Astrocyte of the hippocampus (primary cell): Measurements from ENCODE around the gene PTPRC.

ENCODE experiments used
- DNase-seq: peaks from one replicate; pipeline ENCODE4 v3.0.0; 2011; ENCODE audit warnings: low read depth, low spot score

Gene PTPRC

DNA sequence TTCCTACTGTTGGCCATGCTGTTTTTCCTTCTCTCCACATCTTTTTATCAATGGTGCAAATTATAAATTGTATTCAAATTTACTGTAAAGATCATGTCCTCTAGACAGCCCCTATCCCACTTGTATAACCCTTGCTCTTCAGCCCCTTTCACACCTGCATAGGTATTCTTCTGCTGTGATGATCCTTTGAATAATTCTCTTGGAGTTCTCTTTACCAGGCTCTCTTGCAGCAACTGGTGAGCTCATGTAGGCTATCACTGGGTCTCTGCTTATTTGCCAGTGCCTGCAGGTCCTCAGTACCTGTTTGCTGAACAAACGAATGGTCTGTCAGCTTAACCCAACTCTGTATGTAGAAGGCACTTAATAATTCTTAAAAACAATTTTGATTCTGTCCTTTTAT, 8.2 kb downstream of the PTPRC start:
- DNase-seq, result no peak

DNA sequence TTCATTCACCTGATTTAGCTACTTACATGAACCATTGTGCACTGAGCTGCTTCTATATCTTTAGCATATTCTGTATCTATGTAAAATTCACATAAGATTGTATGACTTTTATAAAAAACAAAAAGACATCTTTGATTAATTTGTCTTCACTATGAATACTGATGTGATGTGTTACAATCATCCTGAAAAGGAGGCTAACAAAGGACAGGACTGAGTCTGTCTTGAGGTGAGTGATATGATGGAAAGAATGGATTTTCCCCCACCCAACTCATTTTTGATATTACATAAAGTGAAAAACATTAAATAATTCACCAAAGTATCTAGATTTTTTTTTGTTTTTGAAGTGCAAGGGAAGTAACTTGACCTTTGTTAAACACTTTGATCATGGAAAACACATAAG, 9.8 kb downstream of the PTPRC start:
- no peak for DNase-seq

DNA sequence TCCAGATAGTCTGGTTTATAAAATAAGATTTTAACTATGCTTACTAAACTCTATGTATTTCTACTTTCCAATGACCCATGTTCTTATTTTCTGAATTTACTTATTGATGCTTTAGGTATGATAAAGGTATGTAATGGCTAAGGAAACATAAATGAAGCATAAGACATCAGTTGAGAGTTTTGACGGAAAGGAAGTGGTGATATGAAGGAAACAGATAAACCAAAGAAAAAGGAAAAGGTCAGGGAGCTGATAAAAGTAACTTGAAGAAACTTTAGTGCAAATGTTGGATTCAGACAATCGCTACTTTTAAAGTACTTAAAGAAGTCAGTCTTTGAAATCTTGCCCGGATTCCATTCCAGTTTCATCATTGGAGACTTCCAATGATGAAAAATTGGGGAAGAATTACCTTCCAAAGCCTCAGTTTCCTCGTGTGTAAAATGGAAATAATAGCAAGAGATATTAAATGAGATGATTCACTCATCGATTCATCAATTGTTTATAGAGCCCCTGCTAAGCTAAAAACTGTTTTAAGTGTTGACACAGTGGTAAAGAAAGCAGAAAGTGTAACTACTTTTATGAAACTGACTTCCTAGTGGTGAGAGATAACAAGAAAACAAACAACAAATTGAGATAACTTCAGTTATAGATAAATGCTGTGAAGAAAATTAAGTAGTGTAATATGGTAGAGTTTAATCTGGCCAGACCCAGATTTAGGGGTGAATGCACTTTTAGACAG, 10.6 kb downstream of the PTPRC start:
- no peak for DNase-seq

DNA sequence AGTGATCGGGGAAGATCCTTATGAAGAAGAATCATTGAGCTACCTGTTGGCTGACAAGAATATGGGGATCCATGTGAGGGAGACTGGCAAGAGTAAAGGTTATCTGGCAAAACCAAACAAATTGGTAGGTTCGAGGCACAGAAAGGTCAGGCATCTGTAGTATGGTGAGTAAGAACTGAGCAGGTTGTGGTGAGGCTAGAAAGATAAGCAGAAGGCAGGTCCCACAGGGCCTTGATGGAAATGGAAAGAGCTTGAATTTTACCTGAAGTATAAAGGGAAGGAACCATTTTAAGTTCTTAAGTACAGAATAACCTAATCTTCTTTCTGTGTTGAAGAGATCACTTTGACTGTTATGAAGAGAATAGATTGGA, 11.1 kb downstream of the PTPRC start:
- DNase-seq, result no peak

DNA sequence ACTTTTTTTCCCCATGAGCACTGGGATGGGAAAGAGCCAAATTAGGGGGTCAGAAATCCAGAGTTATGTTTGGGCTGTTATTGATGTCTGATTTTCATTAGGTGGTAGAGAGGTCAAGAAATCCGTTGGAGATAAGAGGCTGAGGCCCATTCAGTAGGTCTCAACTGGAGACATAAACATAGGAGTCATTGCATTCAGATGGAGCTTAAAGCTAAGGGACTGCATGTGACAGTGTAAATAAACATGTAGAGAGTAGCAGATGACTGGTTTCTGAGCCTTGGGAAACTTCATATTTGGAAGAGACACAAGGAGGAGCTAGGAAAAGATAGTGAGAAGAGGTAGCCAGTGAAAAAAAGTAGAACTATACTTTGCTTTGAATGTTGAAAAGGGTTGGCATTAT, 11.7 kb downstream of the PTPRC start:
- no peak for DNase-seq

DNA sequence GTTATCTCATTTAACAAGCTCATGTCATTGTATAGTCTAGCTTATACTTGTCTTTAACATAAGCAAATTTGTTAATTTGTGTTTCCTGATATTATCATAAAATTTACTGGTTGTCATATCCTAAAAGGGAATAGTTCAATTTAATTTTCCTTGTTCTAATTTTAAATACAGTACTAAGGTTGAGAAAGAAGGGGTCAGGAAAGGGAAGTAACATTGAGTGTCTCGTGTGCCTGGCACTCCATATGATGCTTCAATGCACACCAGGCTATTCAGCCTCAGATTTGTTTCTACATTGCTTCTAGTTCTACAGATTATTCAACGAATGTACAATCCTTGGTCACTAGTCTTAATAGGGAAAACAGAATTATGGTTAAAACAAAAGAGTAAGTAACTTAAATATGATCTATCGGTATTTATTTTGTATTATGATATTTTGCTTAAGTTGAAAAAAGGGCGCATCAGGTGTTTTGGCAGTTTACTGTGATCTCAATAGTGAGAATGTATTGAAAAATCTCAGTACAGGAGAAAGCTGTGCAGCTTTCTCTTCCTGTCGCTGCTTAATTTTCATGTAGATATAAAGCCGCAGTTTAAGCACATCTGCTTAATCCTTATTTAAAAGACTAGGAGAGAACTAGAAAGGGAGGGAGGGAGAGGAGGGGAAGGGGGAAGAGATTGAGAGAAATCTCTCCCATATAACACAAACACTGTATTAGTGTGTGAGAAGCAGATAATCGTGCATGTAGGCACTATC, 13.0 kb downstream of the PTPRC start:
- no peak for DNase-seq

DNA sequence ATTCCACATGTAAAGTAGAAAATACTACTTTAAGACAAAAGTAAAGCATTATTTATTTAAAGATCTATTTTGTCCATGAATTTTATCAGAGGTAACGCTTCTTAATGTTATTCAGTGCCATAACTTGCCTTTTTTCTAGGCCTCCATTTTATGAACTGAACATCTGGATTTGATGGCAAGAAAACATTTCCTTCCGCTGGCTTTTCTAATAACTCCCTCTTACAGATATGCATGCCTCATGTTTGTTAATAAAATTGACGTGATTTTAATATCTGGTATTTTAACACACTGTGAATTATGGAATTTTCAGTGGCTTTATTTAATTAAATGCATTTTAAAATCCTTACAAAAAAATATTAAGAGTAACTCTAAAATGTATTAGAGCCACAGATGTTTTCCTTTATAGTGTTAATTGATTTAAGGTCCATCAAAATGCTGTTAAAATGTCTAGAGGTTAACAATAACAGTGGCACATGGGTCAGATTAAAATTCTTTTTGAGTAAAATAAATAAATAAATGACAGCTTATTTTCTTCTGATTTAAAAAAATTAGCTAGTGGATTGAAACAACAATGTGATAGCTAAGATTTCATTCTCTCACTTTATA, 15.1 kb downstream of the PTPRC start:
- no peak for DNase-seq

DNA sequence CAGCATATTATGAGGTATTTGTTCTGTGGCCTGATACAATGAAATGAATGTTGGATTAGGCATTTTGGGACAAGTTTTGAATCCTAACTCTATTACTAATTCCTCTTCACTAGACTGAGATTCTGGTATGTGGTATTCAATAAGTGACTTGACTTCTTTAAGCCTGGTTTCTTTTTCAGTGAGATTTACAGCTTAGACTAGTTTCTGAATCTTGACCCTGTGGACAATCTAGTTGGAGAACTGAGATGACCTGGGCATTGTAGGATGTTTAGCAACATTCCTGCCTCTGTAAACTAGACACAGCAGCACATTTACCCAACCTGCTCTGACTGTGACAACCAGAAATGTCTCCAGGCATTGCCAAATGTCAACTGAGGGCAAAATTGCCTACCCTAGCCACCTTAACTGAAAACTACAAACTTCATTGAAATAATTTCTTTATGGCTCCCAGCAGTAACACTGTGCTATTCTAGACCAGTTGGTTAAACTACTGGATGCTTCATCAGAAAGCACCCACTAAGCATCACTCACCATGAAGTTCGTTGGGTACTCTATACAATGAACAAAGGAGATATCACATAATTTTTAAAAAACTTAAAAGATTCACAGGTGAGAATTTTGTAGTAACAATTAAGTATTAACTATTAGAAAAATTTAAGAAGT, 16.8 kb downstream of the PTPRC start:
- peak; percentile 49 for DNase-seq

DNA sequence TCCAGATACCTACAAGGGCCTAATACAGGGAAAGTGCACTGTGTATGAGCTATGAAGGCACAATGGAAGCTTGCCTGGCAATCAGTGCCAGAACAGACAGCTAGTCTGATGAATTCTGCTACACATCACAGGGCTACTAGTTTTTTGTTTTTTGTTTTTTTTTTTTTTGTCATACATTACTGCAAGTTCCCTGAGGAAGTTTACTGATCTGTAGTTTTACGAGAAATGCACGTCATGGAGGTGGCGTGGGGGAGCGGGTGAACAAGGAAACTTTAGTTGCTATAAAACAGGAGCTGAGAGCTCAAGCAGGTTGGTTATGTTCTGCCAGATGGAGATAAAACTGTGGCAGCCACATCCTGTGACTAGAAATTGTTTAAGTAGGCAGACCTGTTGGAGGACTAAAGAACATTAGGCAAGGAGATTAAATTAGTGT, 17.7 kb downstream of the PTPRC start:
- no peak for DNase-seq

DNA sequence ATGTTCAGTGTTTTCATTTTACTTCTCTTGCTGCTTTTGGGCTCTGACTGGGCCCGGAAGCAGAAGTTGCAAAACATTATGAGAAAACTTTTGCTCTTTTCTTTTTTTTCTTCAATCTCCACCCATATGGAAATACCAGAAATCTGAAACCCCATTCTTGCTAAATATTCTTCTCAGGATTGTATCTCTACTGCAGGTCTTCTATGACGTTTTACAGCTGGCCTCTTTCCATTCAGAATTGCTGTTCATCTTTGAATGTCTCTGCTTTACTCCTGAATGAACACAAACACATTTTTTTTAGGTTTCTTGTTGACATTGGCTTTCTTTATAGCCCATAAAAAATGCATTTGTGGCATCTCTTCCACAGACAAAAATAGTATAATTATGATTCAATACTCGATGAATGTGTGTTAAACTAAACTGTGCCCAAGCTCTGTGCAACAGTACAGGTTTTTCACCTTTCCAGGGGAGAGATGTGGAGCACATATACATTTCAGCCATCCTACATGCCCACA, 18.8 kb downstream of the PTPRC start:
- peak; percentile 84 for DNase-seq

DNA sequence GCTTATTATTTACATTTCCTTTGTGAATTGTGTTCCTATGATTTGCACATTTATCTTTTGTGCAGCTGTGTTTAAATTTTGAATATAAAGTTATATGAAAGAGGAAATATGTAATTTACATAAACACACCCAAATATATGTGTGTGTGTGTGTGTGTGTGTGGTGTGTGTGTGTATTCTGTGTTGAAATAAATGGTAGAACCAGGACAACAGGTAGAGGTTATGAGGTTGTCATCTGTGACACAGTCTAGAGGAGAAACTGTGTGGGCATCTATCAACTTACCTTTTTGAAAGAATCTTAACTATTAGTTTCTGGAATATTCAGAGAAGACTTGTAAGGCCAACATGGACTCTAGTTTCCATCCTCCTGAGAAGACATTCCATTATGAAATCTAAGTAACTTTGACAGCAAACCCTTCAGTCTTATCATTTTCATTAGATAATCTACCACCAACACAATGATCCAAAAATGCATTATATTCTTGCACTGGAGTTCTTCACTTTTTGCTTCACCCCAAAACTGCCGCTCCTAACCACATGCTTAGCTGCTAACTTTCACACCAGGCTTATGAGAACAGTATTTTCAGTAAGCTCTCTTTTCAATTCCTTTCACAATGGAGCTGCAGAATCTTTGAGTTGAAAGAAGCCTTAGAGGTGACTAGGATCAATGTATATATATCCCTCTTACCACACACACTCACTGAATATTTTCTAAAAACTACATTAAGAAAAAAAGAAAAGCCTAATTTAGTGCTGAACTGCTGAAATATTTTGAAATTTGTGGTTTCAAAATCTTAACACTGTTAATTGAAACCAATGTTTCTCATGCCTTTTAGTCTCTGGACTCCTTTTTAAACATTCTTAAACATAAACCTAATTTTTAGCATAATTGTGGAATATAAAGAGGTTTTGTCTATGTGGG, 21.8 kb downstream of the PTPRC start:
- DNase-seq, result no peak

DNA sequence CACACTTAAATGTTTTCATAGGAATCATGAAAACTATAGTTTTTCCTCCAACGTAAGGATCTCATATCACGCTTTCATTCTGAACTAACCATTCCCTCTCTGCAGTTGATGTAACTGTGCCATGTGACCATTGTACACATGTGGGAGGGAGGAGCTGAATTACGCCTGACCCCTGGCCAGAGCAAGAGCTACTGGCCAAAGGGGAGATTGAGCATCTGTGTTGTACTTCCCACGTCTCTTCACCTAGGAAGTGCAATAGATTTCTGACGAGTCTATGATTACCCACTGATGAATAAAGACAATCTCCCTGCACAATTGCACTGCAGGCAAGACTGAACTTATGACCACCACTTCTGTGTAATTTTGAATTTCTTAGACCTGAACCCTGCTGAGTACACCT, 24.0 kb downstream of the PTPRC start:
- DNase-seq, result no peak

DNA sequence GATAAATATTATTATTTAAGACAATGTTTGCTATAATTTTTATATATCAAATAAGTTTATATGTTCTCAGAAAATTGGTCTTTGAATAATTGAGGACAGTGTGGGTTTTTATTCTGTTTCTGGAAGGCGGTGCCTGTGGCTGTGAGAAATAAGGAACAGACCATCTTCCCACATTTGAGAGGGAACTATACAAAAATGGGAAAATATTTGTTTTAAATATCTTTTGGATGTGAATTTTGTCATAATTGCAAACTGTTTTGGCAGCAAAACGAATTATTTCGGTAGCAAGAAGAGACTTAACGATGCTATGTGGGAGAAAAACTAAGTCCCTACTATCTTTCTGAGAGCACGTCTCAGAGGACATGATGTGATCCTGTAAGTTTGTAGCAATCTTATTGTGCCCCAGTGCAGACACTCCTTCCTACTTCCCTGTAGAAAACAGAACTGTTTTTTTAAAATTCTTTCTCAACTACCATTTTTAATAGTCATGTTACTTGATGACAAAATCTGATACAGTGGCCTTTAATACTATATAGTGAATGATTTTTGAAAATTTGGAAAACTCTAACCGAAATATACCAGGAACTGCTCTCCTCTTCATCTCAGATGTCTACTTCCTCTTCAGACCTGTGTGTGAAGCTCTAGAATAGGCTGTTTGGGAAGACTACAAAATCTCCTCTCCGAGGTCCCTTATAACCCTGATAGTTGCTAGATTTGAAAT, 25.4 kb downstream of the PTPRC start:
- DNase-seq, result no peak

DNA sequence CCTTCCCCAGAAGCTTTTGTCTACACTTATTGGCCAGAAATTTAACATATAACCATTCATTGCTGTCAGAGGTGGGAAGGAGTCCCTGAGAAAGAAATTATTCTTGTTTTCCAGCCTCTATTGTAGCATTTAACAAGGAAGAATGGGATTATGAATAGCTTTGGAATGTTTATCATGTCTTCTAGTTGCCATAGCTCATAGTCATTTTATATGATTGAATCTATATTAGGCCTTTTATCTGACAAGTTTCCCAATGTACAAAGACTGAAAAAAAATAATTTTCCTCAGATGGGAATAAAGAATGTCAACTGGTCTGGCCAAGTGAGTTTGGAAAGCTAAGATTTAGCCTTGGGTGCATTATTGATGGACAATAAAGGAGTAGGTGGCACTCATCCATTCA, 28.3 kb downstream of the PTPRC start:
- no peak for DNase-seq

DNA sequence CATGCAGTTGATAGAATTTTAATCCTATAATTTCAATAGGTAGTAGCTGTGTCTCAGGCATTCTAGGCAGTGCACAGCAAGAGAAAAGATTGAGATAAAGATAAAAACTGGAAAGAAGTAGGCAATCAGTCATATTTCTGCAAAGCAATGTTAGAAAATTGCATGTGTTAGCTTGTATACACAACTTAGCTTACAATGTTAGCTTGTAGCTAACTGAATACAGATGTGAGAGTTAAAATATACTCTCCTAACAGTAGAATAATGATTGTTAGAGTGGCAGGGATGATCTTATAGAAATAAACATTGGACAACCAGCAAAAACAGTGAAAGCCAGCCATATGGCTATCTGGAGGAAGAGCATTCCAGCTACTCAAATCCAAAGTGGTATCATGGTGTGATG, 29.0 kb downstream of the PTPRC start:
- no peak for DNase-seq

DNA sequence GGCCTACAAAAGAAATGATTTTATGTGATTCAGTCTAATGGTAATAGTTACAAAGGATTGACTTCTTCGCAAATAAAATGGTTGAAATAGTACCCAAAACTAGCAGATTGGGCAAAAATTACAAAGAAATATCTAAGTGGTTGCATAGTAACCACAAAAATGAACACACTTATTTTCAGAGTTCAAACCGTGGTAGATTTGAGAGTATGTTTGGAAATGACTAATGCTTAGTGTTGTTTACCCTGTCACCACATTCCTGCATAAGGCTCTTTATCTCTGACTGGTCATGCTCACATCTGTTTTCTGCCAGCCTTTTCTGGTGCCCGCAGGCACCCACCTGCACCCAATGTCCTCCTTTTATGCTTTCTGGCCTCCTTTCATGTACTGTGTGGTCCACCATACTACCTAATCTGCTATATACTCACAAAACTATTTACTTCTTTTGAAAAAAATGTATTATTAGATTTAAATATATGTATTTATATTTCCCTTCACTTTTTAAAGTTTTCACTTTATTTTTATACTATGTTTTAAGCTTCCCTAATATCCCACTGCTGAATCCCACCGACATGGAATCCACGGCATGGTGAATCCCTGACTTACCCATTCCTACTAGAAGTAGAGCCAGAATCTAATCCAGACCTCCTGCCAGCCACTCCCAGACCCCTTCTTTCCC, 30.3 kb downstream of the PTPRC start:
- DNase-seq, result peak; percentile 89

DNA sequence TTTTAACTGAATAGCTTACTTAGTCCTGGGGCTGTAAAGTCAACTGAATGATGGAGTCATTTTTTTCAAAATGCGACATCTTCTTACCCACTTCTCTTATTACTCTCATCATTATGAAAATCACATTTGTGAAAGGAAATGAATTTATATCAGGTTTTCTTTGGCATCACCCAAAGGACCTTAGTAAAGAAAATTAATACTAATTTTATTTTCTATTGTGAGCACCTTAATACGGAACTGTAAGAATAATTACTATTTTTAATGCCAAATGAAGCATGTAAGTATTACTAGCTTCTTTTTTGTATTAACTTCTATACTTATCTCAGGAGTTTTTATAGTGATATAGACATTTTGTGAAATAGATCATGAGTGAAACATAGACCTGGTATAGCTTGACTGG, 30.9 kb downstream of the PTPRC start:
- DNase-seq, result no peak

DNA sequence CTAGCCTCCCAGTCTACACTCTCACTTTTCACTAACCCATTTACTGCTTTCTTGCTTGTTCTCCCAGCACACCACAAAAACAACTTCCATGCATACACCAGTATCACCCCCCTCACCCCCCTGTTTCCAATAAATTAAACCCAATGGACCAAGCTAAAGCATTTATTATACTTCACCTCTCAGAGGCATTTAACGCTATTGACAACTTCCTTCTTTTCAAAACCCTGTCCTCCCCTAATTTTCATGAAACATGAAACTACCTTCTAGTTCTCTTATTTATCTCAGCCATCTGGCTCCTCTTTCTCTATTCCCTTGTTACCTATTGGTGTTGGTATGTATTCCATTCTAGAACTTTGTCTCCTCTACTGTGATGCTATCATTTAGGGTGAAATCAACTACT, 32.3 kb downstream of the PTPRC start:
- DNase-seq, result no peak

DNA sequence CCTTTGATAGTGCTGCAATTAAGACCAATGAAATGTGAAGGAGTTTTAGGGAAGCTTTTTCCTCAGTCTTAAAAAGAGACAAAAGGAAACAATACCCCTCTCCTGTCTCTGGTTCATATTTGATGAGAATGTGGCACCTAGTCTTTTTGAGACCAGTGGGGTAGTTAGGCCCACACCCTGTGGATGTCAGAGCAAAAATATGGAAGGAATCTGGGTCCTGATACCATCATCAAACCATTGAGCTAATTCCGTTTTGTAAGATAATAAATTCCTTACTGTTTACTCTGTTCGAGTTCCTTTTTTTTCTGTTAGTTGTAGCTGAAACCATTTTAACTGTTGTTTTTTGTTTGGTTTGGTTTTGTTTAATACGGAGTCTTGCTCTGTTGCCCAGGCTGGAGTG, 33.3 kb downstream of the PTPRC start:
- DNase-seq, result peak; percentile 48

DNA sequence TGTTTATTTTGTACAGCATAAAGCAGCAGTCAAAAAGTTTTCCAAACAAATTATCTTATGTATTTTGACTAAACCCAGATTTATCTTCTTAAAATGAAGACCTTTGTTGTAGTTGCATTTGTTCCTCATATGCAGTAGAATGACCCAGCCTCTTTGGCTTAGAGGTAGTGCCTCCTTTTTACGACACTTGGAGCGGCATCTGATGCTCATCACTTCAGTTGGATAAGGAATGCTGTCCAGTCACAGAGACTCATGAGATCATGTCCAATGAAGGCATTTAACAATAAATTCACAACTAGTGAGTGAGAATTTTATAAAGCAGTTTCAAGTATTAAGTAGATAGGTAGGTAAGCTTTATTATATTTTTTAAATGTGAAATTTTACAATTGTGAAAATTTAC, 35.2 kb downstream of the PTPRC start:
- DNase-seq, result no peak
